Vagina (tissue), 2 donors: Measurements from ENCODE around the gene NSMCE4A.

Source experiments
- POLR2A ChIP-seq, 2 donors: fragments of 450-650 bp; IDR thresholded peaks; one replicate each; pipeline ENCODE4 v1.6.1; 2017; ENCODE audit warnings: antibody characterized with exemption in 2 of 2, mild to moderate bottlenecking in 2 of 2, moderate library complexity in 2 of 2
- TF ChIP-seq, protein P1 (sequence below), 3 experiments: fragments of 450-650 bp in 2 of 3; fragments of 200-600 bp in 1 of 3; sonication (generic) in 1 of 3; IDR thresholded peaks; one replicate each; pipeline ENCODE4 v1.5.1; 2017 to 2019; ENCODE audit warnings: antibody characterized with exemption in 3 of 3, mild to moderate bottlenecking in 2 of 3, moderate library complexity in 2 of 3

DNA sequence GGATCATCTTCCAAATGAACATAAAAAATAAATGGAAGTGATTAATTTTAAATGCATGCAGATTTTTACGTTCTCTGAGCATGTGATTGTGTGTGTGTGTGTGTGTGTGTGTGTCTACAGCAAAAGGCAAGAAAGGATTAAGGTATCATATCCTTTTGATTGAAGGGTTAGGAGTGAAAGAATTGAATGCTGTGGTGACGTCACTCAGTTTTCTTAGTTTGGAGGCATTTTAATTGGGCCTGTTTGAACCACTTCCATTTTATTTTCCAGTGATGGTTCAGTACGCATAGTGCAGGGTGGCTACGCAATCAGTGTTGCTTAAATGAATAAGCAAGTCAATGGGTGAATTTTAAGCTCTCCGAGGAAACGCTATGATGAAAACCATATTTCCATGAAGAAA lies 45.2 kb upstream of the NSMCE4A start:
- TF ChIP-seq, protein P1, sequence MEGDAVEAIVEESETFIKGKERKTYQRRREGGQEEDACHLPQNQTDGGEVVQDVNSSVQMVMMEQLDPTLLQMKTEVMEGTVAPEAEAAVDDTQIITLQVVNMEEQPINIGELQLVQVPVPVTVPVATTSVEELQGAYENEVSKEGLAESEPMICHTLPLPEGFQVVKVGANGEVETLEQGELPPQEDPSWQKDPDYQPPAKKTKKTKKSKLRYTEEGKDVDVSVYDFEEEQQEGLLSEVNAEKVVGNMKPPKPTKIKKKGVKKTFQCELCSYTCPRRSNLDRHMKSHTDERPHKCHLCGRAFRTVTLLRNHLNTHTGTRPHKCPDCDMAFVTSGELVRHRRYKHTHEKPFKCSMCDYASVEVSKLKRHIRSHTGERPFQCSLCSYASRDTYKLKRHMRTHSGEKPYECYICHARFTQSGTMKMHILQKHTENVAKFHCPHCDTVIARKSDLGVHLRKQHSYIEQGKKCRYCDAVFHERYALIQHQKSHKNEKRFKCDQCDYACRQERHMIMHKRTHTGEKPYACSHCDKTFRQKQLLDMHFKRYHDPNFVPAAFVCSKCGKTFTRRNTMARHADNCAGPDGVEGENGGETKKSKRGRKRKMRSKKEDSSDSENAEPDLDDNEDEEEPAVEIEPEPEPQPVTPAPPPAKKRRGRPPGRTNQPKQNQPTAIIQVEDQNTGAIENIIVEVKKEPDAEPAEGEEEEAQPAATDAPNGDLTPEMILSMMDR (IDR thresholded peaks at IDR 0.05), result no peak
- no peak for TF ChIP-seq POLR2A (IDR thresholded peaks at IDR 0.05)
